Prostate gland (tissue), 2 donors: Measurements from ENCODE around the gene CDK11A.
"Not testable (repeated sequence)": the region's sequence is repeated elsewhere in the genome, so short reads cannot be mapped to it uniquely, and the experiment has no call there.

Experiments
- CTCF ChIP-seq, 4 experiments: fragments of 200-600 bp in 2 of 4; fragments of 450-650 bp in 2 of 4; sonication (generic) in 2 of 4; IDR thresholded peaks; 1 replicate in 3 of 4; 2 replicates in 1 of 4; pipeline ENCODE4 v1.5.1; 2016 to 2019; ENCODE audit warnings: antibody characterized with exemption in 4 of 4, mild to moderate bottlenecking in 2 of 4, moderate library complexity in 2 of 4
- POLR2A ChIP-seq: fragments of 450-650 bp; IDR thresholded peaks from one replicate; pipeline ENCODE4 v1.6.1; 2016; ENCODE audit warnings: antibody characterized with exemption, mild to moderate bottlenecking
- POLR2AphosphoS5 ChIP-seq: sonication (generic); formaldehyde crosslinking; IDR thresholded peaks from one replicate; pipeline ENCODE4 v1.6.1; 2017; ENCODE audit warnings: antibody characterized with exemption

- not testable (repeated sequence) for TF ChIP-seq CTCF (IDR thresholded peaks at IDR 0.05); POLR2A; POLR2AphosphoS5
These were observed 31.8 kb downstream of the CDK11A start for GRCh38 chr1:1692324-1692713.
